Measurements from ENCODE around the gene ZFP91.

Gene ZFP91

DNA sequence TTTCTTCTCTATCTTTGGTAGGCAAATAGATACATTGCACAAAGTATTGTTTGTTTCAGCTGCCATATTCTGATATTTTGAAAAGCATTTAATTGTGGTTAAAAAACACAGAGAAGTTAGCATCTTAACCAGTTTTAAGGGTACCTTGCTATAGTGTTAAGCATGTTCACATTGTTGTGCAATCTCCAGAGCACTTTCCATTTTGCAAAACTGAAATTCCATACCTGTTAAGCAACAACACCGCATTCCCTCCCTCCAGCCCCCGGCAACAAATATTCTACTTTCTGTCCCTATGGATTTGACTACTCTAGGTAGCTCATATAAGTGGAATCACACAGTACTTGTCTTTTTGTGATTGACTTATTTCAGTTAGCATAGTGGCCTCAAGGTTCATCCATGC lies 77.5 kb downstream of the ZFP91 start:
- TF ChIP-seq, protein P1, sequence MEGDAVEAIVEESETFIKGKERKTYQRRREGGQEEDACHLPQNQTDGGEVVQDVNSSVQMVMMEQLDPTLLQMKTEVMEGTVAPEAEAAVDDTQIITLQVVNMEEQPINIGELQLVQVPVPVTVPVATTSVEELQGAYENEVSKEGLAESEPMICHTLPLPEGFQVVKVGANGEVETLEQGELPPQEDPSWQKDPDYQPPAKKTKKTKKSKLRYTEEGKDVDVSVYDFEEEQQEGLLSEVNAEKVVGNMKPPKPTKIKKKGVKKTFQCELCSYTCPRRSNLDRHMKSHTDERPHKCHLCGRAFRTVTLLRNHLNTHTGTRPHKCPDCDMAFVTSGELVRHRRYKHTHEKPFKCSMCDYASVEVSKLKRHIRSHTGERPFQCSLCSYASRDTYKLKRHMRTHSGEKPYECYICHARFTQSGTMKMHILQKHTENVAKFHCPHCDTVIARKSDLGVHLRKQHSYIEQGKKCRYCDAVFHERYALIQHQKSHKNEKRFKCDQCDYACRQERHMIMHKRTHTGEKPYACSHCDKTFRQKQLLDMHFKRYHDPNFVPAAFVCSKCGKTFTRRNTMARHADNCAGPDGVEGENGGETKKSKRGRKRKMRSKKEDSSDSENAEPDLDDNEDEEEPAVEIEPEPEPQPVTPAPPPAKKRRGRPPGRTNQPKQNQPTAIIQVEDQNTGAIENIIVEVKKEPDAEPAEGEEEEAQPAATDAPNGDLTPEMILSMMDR (IDR thresholded peaks at IDR 0.05) = no peak

GRCh38 chr11:58658623-58659022 lies 79.8 kb downstream of the ZFP91 start:
- TF ChIP-seq, protein P1 (IDR thresholded peaks at IDR 0.05) = no peak

DNA sequence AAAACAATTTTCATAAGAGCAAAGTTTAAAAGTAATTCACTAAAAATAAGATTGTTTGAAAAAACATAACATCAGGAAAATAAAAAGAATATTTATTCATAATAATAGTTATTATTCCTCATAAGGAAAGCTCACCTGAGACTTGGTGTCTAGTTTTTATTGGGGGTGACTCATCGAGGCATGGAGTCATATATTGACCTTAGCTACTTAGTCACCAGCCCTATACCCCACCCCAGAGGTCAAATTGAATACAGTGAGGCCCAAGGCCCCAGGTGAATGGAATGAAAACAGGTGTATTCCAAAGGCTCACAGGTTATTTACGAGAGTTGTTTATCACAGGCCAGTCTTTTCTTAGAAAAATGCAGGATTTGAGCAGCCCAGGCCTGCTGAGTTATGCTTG lies 80.5 kb downstream of the ZFP91 start:
- TF ChIP-seq, protein P1 (IDR thresholded peaks at IDR 0.05) = no peak

GRCh38 chr11:58659910-58660570 lies 81.2 kb downstream of the ZFP91 start:
- TF ChIP-seq, protein P1 (IDR thresholded peaks at IDR 0.05) = no peak
